ENCODE data around the gene DAGLB.
"Not testable (repeated sequence)": the region's sequence is repeated elsewhere in the genome, so short reads cannot be mapped to it uniquely, and the experiment has no call there.

DAGLB gene

DNA sequence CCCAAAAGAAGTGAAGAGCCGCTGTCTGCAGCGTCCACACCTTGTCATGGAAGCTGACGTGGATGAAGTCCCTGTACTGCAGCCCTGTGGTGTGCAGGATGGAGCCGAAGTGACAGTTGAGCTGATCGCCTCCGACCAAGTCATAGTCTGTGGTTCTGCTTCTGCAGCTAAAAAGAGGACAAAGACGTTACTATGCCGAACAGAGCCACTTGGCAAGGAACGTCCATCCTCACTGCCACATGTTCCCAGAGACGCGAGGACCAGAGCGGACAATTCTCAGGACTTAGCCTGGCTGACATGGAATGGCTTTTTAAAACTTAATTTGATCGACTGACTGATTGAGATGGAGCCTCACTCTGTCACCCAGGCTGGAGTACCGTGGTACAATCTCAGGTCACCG lies 21.8 kb downstream of the DAGLB start:
- no peak for DNase-seq

DNA sequence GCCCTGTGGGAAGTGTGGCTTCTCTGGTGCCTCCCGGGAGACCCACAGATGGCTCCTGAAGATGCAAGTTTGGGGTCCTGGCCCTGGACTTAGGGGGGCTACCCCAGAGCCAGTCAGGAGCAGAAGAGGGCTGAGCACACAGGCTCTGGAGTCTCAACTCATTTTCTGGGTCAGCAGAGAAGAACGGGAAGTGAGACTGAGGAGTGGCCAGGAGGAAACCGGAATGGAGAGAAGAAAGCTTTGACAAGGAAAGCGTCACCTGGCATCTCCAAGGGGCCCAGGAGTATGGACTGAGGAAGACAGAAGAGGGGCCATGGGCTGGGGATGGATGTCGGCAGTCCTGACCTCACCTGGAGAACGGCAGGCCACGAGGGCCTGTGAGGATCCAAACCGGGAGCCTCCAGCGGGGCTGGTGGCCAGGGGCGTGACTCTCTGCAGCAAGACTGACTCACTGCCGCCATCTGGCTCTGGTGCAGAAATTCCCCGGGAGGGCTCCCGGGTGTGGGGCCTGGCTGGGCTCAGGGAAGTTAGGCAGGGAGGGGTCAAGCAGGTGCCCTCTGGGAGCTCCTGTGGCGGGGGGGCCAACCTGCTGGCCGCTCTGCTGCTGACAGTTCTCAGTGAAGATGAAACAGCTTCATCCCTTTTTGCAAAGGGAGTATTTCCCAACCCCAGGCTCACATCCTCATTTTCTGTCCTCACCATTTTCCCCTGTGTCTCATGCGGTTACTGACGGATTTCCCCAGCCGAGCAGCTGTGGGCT lies 23.6 kb downstream of the DAGLB start:
- DNase-seq = peak; percentile 16 to 51

DNA sequence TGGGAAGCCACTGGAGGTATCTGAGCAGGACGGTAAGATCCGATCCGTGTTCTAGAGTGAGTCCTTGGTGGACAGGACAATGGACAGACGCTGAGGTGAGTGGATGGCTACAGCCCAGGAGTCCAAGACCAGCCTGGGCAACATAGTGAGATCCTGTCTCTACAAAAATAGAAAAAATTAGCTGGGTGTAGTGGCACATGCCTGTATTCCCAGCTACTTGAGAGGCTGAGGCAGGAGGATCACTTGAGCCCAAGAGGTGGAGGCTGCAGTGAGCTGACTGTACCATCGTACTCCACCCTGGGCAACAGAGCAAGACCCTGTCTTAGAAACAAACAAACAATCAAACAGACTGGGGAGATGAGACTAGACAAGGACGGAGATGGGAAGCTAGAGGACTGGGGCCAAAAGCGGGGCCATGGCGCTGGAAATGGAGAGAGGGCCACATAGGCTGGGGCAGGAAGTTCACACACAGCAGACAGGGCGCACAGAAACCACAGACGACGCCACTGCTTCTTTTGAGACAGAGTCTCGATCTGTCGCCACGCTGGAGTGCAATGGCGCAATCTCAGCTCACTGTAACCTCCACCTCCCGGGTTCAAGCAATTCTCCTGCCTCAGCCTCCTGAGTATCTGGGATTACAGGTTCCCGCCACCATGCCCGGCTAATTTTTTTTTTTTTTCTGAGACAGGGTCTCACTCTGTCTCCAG lies 24.7 kb downstream of the DAGLB start:
- no peak for DNase-seq

DNA sequence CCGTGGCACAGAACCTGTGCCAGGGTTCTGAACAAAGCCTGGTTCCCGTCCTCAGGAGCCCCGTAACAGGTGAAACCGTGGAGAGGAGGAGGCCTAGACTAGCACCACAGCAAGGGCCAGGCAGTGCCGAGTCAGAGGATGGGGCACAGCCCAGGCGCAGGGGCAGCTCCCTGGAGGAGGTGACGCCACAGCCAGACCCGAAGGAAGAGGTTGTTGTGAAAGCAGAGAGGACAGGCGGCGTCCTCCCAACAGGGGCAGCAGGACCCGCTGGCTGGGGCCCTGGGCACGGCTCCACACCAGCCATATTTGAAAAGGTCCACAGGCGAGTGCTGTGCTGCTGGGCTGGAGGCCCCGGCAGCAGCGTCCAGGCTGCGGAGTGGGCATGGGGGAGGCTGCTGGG lies 25.7 kb downstream of the DAGLB start:
- DNase-seq = no peak

DNA sequence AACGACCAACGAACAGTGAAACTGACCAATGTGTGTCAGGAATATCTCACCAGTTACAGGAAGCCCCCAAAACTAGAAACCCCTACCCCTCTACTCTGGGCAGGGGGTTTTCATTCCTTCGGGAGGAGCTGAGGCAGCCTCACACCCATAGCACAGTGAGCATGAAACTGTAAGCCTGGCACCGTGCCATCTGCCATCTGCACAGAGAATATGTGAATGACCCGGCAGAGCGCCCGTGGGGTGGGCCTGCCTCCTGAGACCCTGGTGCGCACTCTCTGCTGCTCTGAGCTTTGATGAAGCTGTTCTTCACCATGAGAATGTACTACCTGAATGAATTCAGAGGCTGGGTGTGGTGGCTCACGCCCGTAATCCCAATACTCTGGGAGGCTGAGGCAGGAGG lies 27.1 kb downstream of the DAGLB start:
- no peak for DNase-seq

DNA sequence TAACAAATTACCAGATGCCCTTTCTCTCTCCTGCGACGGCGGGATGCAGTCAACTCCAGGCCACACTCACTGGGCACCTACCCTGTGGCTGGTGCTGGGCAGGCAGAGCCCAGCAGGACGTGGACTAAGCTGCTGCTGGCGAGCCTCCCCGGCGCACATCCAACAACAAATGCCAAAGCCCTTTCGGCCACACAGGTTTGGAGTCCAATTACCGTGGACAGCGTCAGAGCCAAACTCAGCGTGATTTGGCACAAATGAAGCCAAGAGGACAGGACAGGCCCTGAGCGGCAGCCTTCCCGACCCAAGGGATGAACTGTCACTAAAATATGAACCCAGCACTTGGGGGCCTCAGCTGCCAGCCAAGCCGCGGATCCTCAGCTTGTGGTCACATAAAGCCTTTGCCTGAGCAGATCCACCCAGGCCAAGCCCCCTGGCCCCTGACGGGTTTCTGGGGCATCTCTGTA lies 28.4 kb downstream of the DAGLB start:
- DNase-seq = no peak

DNA sequence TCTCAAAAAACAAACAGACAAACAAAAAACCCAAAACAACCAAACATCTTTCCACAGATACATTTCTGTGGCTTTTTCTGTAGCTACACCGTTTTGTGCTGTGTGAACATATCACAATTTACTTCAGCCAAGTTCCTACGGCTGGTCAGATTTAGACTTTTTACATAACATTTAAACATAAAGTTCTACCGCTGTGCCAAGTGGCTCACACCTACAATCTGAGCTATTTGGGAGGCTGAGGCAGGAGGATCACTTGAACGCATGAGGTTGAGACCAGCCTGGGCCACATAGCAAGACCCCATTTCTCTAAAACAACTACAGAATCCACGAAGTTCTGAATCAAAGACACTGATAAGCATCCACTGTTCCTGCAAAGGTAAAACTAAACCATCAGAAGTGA lies 30.3 kb downstream of the DAGLB start:
- DNase-seq = no peak

DNA sequence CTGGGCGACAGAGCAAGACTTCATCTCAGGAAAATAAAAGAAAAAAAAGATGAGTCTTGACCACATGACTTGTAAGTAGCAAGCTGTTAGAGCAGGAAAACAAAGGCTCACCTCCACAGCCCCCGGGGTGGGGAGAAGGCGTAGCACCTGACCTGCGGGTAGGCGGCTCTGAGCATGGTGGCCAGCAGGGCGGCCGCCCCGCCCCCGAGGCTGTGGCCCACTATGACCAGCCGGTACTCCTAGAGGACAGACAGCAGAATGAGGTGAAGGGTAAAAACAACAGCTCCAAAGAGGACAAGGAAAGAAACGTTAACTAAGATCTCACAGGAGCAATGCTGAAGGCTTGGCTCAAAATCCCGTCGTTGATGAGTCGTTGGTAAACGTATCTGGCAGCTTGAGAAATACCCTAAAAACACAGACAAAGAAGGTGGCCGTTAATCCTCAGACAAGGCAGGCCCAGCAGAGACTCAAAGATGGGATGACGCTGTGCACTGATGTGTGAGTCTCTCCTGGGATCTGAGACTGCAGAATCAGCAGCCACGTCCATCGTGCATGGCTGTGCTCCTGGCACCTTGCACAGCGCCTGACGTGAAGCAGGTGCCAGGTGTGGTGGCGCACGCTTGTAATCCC lies 31.1 kb downstream of the DAGLB start:
- DNase-seq = no peak

DNA sequence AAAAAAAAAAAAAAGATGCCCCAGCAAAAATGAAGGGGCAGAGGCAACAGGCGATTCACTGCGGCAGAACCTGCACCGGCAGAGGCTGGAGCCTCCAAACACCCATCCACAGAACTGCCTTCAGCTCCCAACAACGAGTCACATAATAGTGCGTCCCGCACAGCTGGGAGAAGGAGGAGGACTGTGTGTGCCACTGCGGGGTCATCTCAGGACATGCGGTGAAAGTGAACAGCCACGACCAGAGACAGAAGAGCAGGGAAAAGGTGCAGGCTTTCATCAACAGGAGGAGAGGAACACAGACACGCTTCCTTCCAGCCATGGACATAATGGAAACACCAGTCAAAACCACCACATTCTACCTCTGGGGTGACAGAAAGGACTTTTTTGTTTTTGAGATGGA lies 34.1 kb downstream of the DAGLB start:
- DNase-seq = no peak

DNA sequence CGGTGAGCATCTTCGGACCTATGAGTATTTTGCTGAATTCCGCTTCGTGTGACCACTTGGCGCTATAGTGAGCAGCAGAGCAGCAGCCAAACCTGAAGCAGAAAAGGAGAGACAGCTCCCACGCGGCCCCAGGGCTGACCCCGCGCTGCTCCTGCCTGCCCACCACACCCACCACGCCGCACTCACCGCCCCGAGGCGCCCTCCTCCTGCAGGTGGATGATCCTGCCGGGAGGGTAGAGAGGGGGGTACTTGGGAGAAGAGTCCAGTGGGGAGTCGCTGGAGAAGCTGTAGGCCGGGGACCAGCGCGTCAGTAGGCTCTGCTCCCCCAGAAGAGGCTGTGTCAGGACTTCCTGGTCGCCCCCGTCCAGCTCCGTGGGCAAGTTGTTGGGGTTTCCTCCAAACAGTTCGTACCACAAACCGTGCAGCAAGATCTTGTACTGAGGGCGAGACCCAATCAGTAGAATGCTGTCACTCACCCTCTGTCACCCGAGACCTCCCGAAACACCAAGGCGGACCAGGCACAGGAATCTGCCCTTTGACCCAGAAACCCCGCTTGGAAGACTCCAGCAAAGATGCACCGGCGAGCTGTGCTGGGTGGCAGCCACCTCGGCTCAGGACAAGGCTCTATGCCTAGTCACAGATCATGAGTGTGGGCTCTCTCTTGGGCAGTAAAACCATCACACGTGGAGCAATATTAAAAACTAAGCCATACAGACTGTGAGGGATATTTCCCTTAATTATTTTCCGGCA lies 37.6 kb downstream of the DAGLB start:
- no peak for DNase-seq

DNA sequence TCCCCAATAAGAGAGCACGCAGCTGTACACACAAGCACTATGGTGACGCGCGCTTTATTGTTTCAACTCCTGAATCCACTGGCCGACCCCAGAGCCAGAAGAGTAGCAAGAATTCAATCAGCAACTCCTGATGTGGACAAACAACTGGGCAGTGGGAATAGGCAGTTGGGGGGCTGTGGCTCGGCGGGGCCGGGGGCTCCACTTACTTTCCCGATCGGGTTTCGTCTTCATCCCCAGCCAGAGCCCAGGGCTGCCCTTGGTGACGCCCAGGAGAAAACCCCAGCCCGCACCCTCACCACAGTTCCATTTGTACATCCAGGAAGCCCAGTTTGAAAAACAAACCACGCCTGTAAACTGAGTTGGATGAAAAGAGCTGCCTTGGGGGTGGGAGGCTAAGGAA lies 38.7 kb downstream of the DAGLB start:
- DNase-seq = no peak

DNA sequence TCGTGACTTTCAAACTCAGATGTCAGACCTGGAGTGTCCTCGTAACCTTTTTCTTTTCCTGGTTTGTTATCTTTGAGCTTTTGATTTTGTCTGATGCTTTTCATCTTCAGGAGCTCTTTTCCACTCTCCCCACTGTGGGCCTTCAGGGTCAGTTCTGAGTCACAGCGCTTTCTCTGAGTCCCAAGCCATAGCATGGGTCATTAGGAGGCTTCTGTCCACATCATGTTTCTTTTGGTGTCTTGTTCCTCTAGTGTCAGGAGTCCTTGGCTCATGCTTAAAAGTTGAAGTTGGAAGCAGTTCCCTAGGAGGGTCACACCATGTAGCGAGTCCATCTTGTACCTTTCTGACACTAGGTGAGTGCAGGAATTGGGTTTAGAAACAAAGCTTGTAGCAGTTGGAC lies 40.3 kb downstream of the DAGLB start:
- DNase-seq = no peak

DNA sequence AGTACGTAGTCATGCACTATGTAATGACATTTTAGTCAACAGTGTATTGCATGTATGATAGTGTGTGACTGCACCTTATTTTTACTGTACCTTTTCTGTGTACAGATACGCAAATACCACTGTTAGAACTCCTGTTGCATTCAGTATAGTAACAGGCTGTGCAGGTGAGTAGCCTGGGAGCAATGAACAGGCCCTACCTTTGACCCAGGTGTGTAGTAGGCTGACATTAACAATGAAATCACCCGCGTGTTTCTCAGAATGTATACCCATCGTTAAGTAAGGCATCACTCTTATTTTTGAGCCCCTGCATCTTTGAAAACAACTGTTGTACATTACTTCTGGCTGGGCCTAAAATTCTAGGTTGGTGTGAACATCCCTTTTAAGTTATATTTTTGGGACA lies 41.6 kb downstream of the DAGLB start:
- DNase-seq = no peak

DNA sequence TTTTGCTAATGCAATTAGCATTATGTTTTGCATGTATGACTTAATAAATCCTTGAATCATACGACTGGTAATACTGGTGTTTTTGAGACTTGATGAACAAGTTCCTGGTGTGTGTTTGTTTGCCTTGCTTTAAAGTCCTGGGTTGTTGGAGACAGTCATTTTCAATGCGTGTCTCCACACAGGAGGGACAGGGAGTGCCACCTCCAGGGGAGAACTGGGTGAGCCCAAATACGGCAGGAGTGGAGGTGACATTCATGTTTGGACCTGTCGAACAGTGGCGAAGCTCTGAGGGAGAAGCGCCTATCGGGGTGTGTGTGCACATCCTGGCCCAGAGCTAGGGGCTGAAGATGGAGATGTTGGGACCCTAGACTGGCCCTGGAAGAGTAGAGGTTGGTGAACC lies 43.8 kb downstream of the DAGLB start:
- no peak for DNase-seq

DNA sequence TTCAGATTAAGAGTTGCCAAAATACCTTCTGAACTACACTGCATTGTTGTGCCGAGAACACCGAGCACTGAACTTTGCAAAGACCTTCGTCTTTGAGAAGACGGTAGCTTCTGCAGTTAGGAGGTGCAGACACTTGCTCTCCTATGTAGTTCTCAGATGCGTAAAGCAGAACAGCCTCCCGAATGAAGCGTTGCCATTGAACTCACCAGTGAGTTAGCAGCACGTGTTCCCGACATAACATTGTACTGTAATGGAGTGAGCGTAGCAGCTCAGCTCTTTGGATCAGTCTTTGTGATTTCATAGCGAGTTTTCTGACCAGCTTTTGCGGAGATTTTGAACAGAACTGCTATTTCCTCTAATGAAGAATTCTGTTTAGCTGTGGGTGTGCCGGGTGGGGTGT lies 45.0 kb downstream of the DAGLB start:
- no peak for DNase-seq

DNA sequence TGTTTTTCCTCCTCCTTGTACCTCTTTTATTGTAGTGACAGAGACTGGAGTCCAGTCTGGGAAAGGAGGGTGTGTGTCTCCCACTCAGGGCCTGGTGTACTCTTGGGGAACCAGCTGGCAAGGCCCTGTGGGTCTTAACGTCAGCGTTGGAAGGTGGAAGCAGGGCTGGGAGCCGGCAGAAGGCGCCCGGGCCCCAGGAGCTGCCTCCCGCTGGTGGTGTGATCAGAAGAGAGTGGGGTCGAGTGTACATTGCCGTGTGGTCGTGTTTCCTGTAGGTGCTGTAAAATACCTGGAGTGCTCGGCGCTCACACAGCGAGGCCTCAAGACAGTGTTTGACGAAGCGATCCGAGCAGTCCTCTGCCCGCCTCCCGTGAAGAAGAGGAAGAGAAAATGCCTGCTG lies 45.7 kb downstream of the DAGLB start:
- DNase-seq = no peak

DNA sequence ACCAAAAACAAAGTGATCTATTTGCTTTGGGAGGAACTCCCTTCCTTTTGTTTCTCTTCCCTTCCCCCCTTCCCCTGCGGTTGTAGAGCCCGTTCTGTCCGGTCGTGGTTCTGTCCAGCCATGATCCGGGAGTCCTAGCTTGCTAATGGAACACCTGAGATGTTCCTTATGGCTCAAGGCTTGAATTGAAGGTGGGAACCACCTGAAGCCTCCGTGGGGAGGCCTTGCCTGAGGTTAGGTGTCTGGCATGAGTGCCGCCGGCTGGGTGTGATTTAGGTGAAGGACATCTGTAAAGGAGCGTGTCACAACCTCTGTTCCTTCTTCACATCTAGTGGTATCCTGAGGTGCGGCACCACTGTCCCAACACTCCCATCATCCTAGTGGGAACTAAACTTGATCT lies 46.2 kb downstream of the DAGLB start:
- no peak for DNase-seq

DNA sequence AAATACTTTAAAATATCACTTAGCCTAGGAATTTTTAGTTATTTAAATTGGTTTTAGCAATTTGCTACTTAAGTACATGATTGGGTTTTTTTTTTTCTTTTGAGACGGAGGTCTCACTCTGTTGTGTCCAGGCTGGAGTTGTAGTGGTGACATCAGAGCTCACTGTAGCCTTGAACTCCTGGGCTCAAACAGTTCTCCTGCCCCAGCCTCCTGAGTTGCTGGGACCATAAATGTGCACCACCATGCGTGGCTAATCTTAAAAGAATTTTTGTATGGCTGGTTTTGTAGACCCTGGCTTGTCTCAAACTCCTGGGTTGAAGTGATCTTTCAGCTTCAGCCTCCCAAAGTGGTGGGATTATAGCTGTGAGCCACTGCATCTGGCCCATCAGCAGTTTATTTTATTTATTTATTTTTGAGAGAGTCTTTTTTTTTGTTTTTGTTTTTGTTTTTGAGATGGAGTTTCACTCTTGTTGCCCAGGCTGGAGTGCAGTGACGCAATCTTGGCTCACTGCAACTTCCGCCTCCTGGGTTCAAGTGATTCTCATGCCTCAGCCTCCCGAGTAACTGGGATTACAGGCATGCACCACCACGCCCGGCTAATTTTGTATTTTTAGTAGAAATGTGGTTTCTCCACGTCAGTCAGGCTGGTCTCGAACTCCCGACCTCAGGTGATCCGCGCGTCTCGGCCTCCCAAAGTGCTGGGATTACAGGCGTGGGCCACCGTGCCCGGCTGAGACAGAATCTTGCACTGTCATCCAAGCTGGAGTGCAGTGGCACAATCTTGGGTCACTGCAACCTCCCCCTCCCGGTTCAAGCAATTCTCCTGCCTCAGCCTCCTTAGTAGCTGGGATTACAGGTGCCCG lies 47.3 kb downstream of the DAGLB start:
- DNase-seq = not testable (repeated sequence)

DNA sequence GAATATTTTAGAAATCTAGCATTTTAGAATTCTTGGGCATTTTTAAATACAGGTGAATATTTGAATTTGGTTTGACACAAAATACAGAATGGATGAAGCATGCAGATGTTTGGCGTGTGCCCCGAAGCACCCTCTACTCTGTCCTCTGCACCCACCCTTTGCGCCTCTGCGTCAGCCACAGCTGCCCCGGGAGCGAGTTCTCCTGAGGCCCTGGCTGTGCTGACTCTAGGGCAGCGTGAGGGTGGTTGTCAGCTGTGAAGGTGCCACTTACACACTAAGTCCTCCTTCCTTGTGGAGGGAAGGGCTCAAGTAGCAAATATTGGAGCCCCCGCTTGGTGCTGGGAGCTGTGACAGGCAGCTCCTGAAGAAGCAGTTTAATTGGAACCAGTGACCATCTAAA lies 48.4 kb downstream of the DAGLB start:
- no peak for DNase-seq

DNA sequence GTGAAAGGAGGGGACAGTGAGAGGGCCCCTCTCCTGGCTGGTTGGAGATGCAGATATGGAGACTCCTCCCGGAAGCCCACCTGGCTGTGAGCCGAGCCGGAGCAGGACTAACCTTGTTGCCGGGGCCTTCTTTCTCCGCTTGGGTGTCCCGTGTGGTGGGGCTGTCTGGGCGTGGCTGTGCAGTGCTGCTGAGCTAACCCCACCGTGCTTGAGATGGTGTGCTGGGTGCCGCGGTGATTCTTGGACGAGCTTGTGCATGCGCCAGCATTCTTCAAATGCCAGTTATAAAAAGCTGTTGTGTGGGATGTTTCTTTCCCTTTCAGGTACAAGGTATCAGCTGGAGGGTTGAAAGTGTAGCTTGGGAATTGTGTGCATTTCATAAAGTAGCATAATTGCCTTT lies 48.8 kb downstream of the DAGLB start:
- DNase-seq = no peak

DNA sequence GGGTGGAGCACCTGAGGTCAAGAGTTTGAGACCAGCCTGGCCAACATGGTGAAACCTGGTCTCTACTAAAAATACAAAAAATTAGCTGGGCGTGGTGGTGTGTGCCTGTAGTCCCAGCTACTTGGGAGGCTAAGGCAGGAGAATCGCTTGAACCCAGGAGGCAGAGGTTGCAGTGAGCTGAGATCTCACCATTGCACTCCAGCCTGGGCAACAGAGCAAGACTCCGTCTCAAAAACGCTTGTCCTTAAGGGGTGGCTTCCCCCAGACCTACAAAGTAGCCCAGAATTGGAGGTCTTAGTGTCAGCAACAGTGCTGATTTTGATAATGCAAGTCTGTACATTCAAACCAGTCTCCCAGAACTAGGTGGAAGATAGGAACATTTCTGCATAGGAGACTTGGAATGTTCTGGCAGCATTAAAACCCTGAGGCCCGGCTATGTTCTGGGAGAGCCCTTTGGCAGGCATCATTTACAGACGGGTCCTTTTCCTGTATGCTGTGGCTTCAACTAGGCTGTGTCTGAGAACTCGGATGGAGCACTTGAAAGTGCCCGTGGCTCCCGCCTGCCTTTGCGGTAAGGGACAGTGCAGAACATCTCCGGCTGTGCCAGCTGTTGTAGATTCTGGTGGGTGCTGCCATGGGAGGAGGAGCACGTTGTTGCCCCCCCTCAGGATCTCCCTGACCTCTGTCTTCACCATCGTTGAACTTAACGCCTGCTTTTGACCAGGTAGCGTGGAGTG lies 49.8 kb downstream of the DAGLB start:
- DNase-seq = not testable (repeated sequence)

Data from CD4-positive, alpha-beta T cell treated with Interferon alpha-2 for 1 hour (primary cell).